NCI-H2107 treated with DMSO at 0.1 percent for 48 hours (cell line): ENCODE data around the gene CLCN2.

Experiments
- DNase-seq: peaks from one replicate; lab custom pipeline; 2025; ENCODE audit not compliant: unreplicated experiment; lab: John Stamatoyannopoulos, UW

CLCN2 gene

DNA sequence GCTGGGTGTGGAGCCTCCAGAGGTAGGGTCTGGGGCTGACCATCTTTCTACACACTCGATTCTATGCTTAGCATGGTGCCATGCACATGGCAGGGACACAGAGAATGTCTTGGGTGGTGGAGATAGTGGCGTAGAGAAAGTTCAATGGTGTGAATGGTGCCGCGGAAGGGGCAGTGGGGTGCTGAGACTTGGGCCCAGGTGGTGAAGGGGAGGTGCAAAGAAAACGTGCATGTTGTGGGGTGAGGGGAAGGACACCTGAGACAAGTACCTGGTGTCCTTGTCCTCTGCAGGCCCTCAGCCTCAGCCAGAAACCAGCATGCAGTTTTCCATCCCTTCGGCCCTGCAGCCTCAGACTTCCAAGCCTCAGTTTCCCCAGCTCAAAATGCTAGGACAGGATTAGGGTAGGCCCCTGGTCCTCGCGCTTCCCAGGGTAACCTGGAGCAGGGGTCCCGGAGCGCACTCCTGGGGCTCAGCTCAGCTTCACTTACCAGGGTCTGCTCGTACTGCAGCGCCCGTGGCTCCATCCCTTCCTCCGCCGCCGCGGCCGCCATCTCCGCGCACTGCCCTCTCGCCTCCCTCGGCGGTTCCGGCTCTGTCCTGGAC is 375 bp downstream of the CLCN2 start:
- DNase-seq, result no peak

DNA sequence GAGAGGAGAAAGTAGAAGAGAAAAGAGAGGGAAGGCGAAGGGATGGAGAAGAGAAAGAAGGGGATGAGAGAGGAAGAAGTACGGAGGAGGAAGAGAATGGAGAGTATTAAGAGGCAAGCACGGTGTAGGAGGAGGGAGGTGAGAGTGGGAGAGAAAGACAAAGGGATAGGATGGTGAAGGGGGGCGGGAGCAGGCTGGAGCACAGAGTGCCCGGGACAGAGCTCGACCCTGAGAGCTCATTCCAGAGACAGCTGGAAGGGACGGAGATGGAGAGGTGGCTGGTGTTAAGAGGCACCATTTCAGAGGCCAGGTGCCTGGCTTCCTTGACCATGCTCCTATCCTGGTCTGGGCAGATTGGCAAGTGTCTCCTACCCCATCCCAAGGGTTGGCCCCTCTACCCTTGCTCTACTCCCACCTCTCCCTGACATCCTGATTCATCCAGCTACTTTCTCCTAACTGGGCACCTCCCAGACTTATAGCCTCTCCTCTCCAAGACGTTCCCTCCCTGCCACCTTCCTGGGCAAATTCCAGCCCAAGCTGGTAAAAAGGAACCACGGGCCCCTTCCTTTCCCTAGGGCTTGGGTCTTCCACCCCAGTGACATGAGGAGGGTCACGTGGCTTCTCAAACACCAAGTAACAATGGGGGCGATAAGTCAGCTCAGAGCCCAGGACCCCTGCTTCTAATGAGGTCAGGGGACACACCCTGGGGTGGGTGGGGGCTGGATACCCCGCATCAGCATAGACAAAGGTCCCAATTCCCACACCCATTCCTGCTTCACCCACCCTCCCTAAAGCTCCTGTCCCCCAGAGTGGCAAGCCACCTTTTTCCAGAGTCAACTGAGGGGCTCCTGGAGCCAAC is 1.1 kb downstream of the CLCN2 start:
- DNase-seq, result no peak

DNA sequence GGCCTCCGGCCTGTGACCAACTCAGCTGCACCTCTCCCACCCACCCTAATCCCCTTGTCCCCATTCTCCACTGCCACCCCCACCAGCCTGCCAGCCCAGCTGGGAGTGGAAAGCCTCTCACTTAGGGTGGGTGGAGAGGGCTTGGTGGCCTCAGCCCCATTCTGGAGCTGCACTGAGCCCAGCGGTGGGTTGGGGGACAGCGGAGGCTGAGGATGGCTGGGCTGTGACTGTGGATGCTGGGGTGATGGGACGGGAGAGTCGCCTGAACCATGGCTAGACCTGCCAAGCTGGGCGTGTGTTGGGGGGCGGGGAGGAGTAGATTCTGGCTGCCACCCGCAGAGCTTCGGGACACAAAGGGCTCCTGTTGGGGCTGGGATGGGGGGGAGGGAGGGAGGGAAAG is 1.8 kb downstream of the CLCN2 start:
- DNase-seq, result no peak

DNA sequence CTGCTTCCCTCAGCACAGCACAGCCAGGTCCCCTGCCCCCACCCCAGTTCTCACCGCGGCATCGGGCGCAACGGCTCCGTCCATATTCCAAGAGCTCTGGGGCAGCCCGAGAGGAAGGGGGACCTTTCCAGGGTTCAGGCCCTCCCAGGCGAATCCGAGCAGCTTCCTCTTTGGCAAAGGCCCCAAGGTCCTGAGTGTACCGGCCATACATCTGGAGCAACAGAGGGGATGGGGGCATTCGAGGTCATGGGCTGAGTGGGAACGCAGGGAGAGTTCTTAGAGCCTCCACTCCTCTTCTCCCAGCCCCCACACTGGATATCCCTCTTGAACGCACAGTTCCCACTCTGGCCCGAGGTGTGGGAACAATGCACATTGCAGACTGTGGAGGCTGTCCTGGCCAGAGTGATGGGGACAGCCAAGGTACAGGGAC is 2.5 kb downstream of the CLCN2 start:
- no peak for DNase-seq

DNA sequence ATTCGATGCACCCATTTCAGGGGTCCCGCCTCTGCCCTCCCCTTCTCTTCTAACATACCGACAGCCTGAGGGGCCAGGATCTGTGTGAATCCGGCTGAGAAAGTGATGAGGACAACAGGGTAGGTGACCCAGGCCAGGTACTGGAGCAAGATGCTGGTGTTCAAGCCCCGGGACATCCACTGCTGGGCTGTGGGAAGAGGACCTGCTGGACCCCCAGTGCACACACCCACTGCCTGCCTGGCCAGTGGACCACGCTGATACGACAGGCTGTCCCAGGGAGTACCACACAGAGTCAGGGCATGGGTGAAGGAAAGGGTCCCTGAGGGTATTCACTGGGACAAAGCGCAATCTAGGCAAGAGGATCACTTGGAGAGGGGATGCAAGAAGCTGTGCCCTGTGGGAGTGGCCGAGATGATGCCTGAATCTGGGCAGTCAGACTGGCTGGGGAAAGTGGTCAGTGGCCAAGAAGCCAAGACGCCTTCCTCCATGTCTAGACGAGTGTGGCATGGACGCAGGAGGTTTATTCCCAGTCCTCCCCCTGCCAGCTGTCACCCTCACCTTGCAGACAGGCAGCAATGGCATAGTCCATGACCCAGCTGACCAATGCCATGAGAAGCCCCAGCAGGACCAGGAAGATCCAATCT is 3.2 kb downstream of the CLCN2 start:
- no peak for DNase-seq

DNA sequence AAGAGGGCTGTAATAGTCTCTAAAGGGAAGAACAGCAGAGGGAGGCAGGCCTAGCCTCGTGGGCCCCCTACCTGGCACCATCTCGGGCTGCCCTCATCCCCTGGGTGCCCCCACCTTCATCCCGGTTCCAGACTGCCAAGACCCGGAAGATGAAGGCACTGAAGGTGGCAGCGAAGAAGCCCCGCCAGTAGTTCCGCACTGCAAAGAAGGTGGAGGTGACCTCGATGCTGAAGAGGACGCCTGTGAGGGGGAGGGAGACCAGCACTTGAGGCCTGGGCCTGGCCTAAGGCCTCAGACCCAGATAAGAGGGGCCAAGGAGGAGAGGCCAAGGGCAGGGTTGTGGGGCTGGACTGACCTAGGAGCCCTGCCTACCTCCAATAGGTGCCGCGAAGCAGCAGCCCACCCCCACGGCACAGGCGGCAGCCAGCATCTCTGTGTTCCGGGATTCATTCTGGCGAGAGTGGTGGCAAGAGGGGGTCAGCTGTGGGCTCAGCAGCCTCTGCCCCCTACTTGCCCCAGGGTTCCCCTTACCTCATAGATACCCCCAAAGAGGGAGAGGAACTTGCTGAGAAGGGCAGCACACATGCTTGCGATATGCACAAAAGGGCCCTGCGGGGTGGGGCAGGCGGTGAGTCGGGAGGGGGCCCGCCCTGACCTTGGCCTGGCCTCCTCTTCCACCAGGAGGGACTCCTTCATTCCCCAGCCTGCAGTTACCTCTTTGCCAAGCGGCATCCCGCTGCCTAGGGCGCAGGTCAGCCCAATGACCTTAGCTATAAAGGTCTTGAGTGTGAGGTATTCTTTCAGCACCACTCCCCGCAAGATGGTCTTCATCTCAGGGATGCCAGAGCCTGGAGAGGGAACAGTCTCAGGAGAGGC is 3.9 kb downstream of the CLCN2 start:
- DNase-seq, result no peak

DNA sequence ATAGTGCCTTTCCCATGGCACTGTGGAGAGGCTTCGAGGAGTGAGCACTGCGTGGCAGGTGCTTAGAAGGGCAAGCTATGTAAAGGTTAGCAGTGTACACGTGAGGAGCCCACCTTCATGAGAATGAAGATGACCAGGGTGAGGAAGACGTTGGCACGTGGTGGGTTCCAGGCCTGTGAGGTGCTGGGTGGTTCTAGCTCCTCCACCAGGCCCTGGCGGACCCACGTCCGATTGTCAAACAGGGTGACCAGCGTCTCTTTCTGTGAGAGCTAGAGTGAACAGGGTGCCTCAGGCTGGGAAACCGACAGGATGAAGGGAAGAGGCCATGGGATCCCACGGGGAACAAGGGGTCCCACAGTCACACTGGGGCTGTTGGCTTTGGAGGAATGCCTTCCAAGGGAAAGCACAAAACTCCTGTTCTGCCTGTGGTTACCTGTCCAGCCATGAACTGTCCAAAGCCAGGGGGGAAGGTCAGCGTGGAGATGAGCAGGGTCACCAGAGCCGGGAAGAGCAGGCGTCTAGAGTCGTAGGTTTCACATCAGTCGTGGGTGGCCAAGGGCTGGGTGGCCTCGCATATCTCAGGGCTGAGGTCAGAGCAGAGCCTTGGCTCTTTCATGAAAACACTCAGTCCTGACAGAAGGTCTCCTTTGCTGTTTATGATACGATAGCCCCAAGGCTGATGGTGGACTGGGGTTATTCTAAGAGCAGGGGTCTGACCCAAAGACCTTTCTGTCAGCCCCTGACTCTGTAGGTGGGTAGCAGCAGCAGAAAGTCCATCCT is 6.0 kb downstream of the CLCN2 start:
- DNase-seq, result no peak

DNA sequence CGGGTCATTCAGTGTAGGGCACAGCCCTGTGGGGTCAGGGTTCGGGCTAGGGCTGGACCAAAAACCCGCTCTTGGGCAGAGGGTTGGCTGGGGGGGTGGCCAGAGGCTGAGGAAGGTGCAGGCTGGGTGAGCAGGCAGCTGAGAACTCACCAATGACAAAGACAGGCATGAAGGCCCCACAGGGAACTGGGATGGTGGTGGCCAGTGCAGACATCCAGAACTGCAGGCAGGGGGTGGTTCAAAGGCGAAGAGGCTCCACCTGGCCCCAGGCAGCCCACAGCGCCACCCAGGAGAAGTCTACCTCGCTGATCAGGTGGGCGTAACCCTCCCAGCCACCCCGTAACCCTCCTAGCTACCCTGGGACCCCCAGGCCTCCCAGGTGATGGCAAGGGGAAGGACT is 6.7 kb downstream of the CLCN2 start:
- no peak for DNase-seq

DNA sequence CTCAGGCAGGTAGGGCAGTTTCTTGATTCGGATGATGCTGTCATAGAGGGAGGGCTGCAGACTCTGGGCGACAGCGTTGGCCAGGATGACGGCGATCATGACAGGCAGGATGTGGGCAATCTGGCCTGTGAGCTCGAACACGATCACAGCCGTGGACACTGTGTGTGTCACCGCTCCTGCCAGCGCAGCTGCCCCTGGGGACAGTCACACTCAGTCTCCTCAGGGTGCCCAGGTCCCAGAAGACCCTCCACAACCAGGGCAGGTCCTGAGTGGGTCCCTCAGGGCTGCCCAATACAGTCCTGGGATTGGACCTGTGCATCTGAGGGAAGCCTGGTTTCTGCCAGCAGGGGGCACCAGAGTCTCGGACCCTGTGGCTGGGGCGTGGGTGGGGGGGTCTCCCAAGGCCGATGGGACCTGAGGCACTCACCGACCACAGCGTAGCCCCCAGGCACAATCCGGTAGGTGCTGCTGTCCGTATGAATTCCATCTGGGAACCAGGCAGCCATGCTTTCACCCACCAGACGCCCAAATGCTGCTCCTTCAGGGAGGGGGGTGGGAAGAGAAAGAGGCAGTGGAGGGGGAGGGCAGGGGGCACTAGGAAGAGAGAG is 7.2 kb downstream of the CLCN2 start:
- DNase-seq, result no peak

DNA sequence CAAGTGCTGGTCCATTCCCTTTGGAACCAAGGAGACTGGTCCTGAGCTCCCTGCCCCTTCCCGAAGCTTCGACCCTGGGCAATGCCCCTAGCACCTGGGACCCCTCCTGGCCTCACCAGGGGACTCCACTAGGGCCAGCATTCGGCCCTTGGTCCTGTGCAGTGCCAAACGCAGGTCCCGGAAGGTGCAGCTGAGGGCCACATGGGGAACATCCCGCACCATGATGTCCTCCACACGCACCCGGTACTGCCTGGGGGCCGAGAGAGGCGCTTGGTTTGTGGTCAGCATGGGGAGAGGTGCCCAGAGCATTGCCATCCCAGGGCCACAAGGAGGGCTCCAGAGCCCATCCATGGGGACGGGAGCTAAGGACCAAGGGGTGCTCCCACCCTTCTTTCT is 7.9 kb downstream of the CLCN2 start:
- DNase-seq, result no peak

DNA sequence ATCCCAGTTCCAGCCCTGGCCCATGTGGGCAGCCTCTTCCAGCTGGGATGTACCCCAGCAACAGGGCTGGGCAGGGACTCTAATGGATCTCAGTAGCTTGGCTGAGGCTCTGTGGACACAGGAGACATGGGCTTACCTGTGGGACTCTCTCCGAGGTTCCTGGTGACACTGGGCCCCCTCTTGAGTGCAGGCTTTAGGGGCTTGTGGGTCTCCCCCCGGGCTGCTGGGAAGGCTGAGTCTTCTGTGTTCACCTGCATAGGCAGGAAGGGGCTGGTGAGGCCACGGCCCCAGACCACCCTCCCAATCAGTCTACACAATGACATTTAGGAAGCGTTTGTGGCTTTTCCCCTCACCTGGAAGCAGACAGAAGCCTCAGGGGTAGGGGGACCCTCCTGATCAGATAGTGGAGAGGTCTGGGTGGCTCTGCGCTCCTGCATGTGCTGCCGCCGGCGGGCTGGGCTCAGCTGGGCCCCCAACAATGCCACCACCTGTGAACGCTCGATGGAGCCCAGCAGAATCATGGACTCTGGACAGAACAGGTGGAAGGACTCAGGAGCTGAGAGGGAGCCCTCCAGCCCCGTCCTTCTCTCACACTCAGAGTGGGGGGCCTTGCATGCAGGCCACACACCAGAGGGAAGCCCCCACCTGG is 8.4 kb downstream of the CLCN2 start:
- DNase-seq, result no peak

DNA sequence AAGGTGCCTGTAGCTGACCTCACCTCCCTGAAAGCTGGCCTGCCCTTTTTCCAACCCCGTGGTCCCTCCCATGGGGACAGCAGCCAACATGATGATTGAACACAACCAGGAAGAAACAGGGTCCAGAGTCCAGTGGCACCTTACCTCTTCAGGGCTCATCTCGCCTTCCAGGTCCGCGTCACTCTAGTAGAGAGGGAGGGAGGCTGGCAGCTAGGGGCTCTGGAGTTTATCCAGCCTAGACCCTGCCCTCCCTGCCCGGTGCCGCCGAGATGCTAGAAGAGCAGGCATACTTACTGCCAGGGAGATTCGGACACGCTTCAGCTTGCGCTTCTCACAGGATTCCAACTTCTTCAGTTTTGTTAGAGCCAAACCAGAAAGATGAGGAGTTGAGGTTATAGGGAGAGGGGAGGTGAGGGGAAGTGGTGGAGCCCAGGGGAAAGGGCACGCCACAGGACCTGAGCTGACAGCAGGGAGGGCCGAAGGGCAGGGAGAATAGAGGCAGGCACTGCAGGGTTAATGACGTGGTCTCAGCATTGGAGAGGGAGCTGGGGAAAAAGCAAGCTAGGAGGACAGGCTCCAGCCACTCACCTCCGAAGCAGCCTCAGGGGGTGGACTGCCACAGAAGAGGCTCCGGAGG is 9.1 kb downstream of the CLCN2 start:
- no peak for DNase-seq

DNA sequence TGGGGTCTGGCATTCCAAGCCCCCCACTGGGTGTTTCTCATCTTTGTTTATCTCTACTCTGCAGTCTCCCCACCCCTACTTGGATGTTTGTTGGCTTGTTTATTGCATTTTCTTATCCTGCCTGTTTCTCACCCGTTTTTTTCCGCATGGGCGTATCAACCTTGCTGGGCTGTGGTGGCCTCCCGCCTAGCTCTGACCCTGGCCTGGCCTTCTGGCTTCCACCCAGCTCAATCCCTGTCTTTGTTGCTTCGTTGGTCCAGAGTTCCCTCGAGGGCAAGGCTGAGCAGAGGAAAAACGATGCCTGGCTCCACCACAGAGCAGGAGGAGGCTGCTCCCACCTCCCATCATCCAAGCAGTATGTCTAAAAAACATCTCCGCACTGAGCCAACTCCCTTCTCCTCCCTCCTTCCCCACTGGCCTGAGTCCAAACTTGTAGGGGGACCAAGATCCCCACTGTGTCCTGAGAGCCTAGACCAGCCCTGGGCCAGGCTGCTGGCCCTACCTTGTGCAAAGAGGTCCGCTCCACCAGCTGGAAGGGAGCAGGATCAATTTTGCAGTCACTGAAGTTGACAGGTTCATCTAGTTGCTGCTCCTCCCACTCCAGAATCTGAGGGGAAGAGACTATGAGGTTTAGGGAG is 9.8 kb downstream of the CLCN2 start:
- no peak for DNase-seq

DNA sequence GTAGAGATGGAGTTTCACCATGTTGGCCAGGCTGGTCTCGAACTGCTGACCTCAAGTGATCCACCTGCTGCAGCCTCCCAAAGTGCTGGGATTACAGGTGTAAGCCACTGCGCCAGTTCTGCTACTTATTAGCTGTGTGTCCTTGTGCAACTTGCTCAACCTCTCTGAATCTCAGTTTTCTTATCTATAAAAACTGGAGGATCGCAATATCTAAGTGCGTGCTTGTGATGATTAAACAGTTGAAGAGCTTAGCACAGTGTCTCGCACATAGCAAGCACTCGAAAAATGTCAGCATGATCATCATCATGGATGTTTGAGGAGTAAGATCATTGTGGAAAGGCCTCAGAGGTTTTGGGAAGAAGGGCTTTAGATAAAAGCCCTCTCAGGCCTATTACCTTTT is 10.8 kb downstream of the CLCN2 start:
- no peak for DNase-seq

DNA sequence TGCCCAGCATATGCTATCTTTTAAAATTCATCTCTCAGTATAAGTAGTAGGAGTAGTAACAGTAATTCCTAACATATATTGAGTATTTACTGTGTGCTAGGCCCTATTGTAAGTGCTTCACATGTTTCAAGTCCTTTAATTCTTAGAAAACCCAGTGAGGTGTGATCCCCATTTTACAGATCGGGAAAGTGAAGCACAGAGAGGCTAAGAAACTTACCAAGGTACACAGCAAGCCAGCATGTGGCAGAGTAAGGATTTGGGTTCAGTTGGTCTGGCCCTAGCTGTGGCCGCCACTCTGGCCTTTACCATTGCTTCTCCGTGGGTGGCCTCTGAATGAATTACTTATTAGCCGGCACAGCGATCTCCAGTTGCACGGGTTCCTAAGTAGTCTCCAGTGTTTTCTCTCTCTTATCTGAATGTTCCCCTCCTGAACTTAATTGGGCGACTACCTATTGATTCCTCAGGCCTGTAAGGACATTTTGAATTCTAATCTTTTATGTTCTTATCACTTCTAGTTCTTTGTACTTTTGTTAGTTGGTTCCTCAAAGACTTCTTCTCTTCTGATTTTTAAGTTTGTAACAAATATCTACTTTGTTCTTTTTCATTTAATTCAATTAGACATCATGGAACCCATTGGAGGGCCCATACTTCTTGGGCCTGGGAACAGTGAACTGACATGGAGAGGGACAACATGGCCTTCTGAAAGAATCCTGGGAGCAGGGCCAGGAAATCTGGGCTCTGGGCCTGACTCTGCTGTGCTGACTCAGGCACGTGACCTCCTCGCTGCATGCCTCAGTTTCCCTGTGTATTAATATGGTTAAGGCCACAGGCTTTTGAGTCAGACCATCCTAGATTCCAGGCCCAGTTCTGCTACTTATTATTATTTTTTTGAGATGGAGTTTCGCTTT is 11.6 kb downstream of the CLCN2 start:
- DNase-seq, result no peak

DNA sequence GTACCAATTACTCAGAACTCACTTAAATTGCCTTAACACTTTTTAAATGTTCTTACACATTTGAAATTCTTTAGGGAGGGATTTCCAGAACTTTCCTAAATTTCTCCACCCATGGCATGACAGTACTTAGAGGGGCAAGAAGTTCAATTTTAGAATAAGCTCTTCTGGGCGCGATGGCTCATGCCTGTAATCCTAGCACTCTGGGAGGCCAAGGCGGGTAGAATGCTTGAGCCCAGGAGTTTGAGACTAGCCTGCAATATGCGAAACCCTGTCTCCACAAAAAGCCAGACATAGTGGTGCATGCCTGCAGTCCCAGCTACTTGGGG is 13.4 kb downstream of the CLCN2 start:
- no peak for DNase-seq

DNA sequence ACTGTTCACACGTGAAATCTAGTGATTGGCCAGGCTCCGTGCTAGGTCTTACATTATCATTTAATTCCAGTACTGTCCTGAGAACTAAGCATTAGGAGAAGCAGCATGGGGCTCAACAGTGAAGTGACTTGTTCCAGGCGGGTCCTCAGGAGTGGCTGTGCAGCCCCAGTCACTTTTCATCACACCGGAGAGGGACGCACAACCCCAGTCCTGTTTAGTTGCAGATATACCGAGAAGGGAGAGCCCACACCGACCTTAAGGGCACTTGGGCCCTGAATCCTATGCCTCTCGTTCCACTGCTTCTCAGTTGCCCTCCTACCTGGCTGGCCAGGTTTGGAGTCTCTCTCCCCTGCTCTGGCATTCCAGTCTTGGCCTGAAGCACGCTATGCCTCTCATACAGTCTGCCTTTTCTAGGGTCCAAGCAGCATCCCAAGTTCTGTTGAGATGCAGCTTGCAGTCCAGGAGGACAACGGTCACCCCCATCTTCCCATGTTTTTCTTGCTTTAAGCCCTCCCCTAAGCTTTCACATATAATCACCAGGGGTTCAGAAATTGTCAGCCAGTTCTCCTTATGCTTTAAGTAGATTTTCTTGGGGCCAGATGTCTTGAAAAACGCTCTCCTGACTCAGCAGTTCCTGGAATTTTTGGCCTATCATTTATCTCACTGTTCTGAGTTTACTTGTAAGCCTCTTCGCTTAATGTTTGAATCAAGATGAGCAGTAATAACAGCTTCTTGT is 13.9 kb downstream of the CLCN2 start:
- DNase-seq, result no peak
